ENCODE data around the gene TEX22.

- TF ChIP-seq EP300 (IDR thresholded peaks at IDR 0.05) (no peak), POLR2AphosphoS5 (IDR thresholded peaks at IDR 0.05) (no peak)
- TF ChIP-seq, protein P1, sequence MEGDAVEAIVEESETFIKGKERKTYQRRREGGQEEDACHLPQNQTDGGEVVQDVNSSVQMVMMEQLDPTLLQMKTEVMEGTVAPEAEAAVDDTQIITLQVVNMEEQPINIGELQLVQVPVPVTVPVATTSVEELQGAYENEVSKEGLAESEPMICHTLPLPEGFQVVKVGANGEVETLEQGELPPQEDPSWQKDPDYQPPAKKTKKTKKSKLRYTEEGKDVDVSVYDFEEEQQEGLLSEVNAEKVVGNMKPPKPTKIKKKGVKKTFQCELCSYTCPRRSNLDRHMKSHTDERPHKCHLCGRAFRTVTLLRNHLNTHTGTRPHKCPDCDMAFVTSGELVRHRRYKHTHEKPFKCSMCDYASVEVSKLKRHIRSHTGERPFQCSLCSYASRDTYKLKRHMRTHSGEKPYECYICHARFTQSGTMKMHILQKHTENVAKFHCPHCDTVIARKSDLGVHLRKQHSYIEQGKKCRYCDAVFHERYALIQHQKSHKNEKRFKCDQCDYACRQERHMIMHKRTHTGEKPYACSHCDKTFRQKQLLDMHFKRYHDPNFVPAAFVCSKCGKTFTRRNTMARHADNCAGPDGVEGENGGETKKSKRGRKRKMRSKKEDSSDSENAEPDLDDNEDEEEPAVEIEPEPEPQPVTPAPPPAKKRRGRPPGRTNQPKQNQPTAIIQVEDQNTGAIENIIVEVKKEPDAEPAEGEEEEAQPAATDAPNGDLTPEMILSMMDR (IDR thresholded peaks at IDR 0.05) = no peak
Observed at GRCh38 chr14:105445901-105446845, 47.8 kb downstream of the TEX22 start.

All from esophagus muscularis mucosa (tissue), 4 donors.